GM12872 (cell line): ENCODE measurements around the gene SPECC1.

Source experiments
- TF ChIP-seq, protein P1 (sequence below): IDR thresholded peaks from 3 replicates; pipeline ENCODE4 v1.5.1; 2011; ENCODE audit warnings: low read depth, mild to moderate bottlenecking, low read length, moderate library complexity; ENCODE audit not compliant: insufficient read depth

SPECC1 gene

DNA sequence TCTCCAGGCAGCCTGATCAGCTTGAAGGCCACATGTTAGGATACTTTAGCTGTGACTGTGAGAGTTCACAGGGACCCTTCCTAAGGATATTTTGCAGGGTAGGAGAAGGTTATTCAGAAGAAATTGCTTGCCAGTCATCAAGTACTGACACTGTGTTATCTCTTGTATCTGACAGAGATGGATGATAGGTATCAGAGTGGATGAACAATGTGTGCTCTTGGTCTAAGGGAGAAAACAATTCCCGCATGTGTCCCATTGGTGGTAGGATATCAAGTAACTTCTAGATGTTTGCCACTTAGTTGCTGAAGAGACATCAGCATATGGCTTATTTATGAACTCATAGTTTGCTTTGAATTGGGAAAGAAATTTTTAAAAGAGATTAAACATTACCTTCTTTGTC, 219.3 kb downstream of the SPECC1 start:
- TF ChIP-seq, protein P1, sequence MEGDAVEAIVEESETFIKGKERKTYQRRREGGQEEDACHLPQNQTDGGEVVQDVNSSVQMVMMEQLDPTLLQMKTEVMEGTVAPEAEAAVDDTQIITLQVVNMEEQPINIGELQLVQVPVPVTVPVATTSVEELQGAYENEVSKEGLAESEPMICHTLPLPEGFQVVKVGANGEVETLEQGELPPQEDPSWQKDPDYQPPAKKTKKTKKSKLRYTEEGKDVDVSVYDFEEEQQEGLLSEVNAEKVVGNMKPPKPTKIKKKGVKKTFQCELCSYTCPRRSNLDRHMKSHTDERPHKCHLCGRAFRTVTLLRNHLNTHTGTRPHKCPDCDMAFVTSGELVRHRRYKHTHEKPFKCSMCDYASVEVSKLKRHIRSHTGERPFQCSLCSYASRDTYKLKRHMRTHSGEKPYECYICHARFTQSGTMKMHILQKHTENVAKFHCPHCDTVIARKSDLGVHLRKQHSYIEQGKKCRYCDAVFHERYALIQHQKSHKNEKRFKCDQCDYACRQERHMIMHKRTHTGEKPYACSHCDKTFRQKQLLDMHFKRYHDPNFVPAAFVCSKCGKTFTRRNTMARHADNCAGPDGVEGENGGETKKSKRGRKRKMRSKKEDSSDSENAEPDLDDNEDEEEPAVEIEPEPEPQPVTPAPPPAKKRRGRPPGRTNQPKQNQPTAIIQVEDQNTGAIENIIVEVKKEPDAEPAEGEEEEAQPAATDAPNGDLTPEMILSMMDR: no peak

DNA sequence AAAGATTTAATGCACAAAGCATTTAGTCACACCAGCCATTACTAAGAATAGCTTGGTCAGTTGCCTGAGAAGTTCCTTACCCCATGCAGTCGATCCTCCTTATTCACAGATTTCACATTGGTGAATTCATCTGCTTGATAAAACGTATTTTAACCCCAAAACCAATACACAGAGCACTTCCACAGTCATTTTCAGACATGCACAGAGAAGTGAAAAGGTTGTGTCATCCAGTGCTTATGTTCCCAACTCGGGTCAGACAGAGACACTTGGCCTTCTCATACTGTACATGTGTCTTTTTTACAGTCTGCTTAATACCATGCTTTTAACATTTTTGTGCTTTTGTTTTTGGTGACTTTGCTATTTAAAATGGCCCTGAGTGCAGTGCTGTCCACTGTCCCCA, 219.7 kb downstream of the SPECC1 start:
- TF ChIP-seq, protein P1: no peak

DNA sequence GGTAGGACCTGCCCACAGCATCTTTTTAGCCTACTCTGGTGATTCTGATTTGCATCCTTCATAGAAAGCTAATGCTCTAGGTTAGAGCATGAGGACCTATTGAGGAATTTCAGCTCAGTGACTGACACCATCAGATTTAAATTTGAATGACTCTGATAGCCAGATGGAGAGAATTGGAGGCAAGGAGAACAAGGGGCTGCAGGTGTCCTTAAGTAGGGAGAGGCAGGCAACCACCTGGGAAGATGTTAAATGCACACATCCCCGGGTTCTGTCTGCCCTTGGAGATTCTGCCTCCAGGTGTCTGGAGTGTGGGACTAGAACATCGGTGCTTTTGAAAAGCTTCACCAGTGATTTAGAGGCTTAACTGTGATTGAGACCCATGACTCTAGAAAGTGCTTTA, 221.8 kb downstream of the SPECC1 start:
- TF ChIP-seq, protein P1: no peak

DNA sequence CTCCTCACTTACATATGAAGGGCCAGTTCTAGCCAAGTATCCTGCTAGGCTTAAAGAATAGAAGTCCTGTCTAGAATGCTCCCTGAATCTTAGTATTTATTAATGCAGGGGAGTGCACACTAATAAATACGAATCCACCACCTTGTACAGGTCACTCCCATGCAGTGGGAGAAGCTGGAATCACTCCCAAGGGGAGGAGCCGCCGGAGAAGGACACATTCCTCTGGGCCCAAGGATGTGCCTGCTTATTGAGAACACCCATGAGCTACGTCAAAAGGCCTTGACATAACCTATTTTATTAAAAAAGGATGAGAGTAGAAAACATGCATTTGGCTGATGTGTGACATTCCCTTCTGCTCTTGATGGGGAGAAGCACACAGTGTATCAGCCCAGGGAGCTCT, 223.5 kb downstream of the SPECC1 start:
- TF ChIP-seq, protein P1: no peak

DNA sequence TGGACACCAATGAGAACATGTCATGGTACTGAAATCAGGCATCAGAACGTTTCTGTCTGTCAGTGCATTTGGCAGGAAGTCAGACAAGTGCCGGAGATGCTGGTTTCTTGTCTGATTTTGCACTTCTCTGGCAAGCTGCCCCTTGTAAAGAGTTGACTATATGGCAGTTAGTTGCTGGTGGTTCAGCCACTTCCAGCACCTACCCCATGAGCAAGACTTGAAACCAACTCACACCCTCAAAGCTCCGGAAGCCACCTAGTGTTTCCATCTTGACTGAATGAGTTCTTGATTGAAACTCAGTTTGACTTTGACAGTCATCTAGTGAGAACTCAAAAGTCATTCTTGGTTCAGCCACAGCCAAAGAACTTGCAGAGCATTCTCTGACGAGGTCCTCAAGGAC, 225.1 kb downstream of the SPECC1 start:
- TF ChIP-seq, protein P1: no peak

DNA sequence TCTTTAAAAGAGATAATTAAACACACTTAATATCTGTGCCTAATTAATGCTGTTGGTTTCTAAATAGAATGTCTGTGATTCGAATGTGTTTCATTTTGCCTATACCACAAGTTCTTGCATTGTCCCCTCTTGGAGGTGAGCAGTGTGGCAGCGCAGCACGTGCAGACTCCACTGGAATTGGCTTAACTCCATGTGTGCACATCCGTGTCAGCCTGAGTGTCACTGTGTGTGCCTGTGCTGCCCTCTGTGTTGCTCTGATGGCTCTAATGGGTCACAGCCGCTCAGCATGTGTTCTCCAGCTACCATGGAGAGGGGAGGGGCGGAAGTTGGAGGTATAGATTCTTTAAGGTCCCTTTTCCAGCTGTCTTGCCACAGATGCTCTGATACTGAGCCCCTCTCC, 226.6 kb downstream of the SPECC1 start:
- TF ChIP-seq, protein P1: no peak

DNA sequence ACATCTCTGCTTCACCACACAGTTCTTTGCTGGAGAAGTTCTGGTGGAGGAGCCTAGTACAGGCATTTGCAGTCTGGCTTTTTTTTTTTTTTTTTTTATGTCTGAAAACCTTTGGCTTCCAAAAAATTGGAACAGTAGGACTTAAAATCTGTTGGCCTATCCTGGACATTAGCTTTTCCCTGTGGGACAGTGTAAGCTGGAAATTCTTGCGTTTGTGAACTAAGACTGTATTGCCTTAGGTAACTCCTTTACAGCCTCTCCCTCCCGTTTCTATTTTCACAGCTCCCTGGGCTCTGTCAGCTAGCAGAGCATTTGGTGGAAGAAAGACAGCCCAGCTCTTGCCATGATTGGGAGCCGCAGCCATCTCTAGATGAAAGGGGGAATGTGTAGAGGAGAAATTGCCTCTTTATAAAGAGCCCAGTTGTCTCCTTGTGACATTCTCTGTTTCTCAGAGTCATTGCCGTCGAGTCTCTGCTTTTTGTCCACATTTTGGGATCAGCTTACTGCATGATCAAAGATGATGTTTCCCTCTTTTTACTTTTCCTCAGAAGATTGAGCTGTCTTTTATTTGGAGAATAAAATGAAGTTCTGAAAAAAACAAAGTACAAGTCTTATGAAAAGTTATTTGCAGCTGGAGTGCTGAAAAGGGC, 227.5 kb downstream of the SPECC1 start:
- TF ChIP-seq, protein P1: no peak

DNA sequence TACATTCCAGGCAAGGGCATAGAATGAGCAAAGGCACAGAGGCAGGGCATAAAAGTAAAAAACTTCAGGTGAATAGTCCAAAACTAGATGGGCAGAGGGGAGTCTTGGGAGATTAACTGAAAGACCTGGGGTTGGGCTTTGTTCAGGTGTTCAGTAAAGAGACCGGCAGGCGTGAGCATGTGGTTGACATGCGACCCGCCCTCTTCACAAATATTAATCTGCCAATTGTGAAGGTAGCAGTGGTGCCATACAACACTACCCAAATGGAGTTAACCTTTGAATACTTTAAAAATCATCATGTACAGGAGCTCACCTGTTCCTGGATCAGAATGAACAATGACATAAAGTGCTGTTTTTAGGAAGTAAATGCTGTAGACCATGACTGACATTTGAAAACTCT, 232.7 kb downstream of the SPECC1 start:
- TF ChIP-seq, protein P1: no peak
